GM19351 (cell line): ENCODE results near the gene IFT52.
A peak's percentile ranks its signal among the peaks of the same experiment; 100 is the strongest.
"Not testable (repeated sequence)": the region's sequence is repeated elsewhere in the genome, so short reads cannot be mapped to it uniquely, and the experiment has no call there.

ENCODE experiments used
- ATAC-seq: cut with Tn5 transposase; IDR thresholded peaks from one replicate; pipeline ENCODE4 v1.9.1; 2021; ENCODE audit warnings: mild to moderate bottlenecking, moderate library complexity; ENCODE audit not compliant: unreplicated experiment

Gene IFT52

DNA sequence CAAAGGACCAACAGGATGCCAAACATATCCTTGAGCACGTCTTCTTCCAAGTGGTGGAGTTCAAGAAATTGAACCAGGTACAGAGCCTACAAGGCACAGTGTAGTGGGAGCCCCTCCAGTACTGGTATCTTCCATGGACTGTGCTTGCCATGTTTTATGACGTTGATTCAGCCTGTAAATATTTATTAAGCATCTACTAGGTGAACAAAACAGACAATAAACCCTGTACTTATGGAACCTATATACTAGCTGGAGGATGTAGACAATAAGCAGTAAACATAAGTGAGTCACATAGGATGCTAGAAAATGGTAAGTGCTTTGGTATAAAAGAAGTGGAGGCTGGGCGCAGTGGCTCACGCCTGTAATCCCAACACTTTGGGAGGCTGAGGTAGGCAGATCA lies 51.8 kb downstream of the IFT52 start:
- no peak for ATAC-seq

DNA sequence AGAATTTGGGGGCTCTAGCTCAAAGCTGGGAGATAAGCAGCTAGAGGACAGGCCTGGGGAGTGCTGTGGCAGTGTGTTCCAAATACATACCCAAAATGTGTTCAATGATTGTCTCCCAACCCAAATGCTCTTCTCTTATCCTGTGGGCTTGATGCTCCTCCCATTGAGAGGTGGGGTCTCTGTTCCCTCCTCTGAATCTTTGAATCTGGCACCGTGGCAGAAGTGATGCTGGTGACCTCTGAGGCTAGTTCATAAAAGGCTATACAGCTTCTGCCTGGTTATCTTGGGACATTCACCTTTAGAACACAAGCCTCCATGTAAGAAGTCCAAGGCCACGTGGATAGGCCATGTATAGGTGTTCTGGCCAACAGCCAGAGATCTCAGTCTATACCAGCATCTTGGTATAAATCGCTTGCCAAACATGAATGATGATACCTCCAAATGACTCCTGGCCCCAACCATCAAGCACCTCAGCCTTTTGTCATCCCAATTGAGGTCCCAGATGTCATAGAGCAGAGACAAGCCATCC lies 60.3 kb downstream of the IFT52 start:
- no peak for ATAC-seq

DNA sequence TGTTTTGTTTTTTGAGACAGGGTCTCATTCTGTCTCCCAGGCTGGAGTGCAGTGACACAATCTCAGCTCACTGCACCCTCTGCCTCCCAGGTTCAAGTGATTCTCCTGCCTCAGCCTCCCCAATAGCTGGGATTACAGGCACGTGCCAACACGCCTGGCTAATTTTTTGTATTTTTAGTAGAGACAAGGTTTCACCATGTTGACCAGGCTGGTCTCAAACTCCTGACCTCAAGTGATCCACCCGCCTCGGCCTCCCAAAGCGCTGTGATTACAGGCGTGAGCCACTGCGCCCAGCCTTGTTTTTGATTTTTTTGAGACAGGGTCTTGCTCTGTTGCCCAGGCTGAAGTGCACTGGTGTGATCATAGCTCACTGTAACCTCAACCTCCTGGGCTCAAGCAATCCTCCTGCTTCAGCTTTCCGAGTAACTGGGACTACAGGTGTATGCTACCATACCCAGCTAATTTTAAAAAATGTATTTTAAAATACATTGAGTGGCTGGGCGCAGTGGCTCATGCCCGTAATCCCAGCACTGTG lies 61.0 kb downstream of the IFT52 start:
- ATAC-seq, result not testable (repeated sequence)

DNA sequence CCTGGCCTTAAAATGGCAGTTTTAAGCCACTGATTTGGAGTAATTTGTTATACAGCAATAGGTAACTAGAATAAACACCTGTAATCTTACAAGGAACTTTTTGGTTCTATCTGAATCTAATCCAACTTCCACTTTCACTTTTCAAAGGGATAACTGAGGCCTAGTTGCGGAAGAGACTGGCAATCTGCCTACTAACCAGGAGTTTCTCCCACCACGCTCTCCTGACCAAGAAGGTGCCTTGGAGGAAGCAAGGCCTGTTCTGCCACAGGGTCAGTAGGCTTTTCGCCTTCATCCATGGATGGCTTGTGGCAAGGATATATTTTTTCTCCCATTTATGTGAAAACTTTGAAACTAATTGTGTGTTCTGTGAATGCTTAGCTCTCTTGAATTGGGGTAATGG lies 63.2 kb downstream of the IFT52 start:
- no peak for ATAC-seq

DNA sequence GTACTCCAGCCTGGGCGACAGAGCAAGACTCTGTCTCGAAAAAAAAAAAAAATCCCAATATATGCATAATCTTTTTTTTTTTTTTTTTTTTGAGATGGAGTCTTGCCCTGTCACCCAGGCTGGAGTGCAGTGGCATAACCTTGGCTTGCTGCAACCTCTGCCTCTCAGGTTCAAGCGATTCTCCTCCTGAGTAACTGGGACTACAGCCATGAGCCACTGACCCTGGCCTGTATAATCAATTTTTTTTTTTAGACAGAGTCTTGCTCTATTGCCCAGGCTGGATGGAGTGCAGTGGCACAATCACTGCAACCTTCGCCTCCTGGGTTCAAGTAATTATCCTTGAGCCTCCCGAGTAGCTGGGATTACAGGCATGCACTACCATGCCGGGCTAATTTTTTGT lies 64.4 kb downstream of the IFT52 start:
- not testable (repeated sequence) for ATAC-seq

DNA sequence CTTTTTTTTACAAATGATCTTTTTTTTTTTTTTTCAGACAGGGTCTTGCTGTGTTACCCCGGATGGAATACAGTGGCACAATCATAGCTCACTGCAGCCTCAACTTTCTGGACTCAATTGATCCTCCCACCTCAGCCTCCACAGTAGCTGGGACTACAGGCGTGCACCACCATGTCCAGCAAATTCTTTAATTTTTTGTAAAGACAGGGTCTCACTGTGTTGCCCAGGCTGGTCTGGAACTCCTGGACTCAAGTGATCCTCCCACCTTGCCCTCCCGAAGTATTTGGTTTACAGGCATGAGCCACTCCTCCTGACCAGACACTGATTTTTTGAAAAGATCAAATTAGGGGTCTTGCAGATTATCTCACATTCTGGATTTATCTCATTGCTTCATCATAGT lies 65.2 kb downstream of the IFT52 start:
- no peak for ATAC-seq

DNA sequence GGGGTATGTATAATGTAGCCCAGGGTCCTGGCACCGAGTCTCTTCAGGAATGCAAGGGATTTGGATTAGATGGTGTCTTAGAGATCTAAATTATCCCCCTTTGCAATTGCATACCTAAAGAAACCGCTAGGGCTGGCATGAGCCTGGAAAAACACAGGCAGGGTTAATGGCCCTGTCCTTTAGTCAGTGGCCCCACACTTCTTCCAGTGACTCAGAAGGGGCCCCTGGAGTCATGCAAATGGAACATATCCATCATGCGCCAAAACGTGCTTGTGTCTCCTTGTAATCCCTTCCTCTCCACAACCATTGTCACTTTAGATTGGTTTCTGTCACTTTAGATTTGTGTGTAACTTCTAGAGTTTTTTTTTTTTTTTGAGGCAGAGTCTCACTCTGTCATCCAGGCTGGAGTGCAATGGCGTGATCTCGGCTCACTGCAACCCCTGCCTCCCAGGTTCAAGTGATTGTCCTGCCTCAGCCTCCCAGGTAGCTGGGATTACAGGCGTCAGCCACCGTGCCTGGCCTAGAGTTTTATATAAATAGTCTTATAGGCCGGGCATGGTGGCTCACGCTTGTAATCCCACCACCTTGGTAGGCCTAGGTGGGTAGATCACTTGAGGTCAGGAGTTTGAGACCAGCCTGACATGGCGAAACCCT lies 67.5 kb downstream of the IFT52 start:
- ATAC-seq, result peak; percentile 3

DNA sequence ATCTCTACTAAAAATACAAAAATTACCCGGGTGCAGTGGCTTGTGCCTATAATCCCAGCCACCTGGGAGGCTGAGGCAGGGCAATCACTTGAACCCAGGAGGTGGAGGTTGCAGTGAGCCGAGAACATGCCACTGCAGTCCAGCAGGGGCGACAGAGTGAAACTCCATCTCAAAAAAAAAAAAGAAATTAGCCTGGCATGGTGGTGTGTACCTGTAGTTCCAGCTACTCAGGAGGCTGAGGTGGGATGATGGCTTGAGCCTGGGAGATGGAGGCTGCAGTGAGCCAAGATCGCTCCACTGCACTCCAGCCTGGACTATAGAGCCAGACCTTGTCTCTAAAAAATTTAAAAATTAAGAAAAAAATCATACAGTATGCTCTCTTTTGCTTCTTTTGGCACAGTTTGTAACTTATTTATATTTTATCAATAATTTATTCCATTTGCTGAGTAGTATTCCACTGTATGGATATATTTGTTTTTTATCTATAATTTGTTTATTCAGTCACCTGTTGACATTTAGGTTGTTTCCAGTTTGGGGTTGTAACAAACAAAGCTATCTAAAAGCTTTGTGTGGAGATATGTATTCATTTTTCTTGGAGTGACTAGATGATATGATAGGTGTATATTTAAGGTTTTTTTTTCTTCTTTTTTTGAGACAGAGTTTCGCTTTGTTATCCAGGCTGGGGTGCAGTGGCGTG lies 68.1 kb downstream of the IFT52 start:
- ATAC-seq, result no peak

DNA sequence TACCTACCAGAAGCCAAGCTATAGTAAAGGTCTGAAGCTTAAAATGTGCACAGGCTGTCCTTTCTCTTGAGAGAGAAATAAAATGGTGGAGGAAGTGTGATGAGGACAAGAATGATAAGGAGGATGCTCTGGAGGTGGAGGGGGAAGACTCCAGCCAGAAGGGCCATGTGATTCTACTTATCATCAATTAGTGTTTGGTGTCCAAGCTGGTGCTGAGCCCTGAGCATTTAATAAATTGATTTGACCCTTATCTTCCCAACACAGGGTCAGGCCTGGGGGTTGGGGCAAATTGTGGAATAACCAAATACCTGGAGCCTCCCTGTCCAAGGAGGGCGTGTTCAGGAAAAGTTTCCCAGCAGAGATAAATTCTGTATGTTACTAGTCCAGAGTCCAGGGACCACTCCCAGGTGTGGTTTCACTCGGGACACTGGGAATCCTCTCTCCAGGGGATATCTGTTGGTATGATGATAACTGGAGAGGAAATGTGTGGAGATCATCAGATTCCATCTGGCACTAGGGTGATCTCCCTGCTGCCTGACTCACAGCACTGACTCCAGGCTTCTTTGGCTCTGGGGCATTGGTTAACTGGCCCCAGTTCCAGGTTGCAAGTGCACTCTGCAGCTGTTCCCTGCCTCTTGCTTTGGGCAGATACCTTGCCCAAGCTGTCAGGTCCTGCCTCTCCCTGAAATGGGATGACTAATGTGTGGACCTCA lies 72.4 kb downstream of the IFT52 start:
- no peak for ATAC-seq

DNA sequence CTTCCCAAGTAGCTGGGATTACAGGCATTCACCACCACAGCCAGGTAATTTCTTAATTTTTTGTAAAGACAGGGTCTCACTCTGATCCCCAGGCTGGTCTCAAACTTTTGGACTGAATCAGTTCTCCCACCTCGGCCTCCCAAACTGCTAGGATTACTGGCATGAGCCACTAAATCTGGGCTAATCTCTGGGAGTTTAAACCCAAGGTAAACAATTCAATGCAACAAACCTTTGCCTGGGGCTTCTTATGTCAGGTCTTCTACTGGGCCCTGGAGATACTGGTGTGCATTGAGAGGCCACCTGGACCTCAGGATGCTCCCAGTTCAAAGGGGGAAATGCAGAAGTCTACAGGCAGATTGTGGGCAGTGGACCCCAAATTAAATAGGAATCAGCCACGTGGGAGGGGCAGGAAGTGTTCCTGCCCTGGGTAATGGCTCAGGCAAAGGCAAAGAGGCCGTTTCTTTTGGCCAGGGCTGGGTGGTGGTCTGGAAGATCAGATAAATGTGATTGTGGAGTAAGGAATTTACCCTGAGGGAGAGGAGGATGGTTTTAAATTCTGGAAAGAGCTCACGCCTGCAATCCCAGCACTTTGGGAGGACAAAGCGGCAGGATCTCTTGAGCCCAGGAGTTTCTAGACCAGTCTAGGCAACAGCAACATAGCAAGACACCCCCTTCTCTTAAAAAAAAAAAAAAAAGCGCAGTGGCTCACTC lies 74.9 kb downstream of the IFT52 start:
- ATAC-seq, result no peak

DNA sequence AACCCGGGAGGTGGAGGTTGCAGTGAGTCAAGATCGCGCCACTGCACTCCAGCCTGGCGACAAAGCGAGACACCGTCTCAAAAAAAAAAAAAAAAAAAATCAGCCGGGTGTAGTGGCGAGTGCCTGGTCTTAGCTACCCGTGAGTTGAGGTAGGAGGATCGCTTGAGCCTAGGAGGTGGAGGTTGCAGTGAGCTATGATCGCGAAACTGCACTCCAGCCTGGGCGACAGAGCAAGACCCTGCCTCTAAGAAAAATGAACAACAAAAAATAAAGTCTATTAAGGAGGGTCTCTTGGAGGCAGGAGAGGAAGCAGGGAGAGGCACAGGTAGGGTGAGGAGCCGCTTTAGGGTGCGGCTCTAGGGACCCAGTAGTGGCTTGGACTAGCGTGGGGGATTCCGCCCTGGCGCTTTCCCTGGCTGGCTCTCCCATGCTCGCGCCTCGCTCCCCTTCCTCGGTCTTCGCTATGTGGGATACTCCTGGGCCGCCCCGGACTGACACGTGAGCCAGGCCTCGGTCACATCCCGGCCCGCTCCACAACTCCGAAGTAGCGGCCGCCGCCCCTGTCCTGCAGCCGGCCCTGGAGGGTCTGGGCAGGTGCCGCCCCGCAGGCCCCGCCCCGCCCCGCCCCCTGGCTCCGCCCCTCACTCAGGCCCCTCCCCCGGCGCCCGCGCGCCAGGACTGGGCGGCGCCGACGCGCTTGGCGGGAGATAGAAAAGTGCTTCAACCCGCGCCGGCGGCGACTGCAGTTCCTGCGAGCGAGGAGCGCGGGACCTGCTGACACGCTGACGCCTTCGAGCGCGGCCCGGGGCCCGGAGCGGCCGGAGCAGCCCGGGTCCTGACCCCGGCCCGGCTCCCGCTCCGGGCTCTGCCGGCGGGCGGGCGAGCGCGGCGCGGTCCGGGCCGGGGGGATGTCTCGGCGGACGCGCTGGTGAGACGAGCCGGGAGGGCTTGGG lies 75.9 kb downstream of the IFT52 start, which contains the start of gene MYBL2:
Gene MYBL2 (plus strand): TSS at position 739 of the 953 bp plus-strand sequence. CDS start 170 bp downstream, at position 909.
- ATAC-seq, result peak; percentile 72

DNA sequence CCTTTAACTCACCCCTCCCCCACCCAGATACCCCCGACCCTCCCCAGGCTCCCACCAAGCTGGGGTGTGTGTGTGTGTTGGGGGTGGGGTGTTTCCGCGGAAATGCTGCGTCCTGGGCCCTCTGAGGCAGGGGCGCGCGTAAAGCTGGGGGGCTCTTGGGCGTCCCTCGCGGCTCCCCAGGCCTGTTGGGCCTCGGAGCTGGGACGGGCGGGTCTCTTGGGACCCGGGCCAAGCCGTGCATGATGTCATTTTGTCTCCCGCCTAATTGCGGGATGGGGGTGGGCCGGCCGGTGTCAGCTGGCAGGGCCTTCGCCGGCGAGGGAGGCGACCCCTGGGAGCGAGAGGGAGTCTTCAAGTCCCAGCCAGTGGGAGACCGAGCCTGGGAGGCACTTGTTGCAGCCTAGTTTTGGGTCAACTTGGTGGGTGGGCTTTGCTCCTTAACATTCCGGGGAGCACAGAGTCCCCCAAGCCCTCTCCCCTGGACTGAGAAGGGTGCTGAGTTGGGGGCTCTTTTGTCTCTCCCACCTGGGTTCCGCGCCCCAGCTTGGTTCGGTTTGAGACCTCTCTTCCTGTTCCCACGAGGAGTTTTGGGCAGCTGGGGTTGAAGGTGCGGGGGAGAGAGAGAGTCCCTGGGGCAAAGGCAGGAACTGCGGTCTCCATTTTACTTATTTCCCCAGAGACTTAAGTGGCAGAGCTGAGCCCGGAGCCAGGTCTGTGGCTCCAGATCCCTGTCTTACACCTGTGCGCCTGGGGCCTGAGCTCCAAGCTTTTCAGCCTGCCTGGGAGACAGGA lies 76.8 kb downstream of the IFT52 start:
- peak; percentile 42 for ATAC-seq

DNA sequence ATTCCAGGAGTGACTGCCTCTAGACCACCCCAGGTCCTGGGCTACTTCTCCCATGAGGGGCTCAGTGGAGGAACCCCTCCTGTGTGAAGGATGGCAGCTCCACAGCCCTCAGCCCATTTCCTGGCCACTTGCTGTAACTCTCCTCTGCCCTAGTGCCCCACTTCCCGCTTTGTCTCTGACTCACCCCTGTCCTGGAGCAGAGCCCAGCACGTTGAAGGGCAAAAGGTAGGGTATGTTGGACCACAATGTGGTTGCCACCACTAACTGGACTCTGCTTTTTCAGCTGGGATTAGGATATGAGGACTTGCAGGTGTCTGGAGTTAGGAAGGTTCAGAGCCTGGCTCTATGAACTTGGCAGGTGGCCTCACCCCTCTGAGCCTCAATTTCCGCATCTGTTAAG lies 78.6 kb downstream of the IFT52 start:
- ATAC-seq, result no peak

DNA sequence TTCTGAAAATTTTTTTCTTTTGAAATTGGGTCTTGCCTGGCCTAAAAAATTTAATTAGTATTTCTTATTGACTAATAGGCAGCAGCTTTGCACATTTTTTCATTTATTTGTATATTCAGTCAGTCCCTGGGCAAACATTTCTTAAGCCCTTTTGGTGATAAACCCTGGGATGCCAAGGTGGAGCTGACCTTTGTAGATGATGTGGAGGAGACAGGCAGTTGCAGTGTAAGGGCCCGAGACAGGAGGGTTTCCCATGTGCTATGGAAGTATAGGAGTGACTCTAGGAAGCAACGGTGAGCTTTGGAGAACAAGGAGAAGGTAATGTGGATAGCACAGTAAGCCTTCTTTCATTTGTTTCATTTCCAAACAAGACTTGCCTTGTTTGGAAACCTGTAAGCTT lies 79.7 kb downstream of the IFT52 start:
- no peak for ATAC-seq

DNA sequence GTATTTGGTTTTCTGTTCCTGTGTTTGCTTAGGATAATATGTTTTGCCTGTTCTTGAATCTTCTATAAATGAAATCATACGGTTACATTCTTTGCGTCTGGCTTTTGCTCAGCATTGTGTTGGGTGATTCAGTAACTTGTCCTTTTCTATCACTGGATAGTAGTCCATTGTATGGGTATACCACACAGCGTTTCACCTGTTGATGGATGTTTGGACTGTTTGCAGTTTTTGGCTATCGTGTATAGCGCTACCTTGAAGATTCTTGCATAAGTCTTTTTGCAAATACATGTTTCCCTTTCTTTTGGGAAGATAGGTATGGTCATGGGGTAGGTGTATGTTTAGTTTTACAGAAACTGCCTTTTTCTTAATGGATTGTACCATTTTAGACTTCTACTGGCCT lies 85.6 kb downstream of the IFT52 start:
- no peak for ATAC-seq

DNA sequence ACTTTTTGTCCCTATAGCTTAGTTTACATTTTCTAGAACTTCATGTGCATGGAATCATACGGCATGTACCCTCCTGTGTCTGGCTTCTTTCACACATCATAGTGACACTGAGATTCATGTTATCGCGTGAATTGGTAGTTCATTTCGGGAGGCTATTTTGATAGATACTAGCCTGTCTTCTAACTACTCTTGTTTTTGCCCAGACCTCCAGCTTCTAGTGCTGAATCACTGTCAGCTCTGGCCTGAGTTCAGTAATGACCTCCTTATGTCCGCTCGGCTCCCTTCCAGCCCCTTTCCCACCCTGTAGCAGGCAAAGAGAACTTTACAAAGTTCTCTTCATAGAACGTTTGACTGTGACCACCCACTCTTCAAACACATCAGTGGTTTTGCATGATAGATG lies 90.2 kb downstream of the IFT52 start:
- ATAC-seq, result no peak

DNA sequence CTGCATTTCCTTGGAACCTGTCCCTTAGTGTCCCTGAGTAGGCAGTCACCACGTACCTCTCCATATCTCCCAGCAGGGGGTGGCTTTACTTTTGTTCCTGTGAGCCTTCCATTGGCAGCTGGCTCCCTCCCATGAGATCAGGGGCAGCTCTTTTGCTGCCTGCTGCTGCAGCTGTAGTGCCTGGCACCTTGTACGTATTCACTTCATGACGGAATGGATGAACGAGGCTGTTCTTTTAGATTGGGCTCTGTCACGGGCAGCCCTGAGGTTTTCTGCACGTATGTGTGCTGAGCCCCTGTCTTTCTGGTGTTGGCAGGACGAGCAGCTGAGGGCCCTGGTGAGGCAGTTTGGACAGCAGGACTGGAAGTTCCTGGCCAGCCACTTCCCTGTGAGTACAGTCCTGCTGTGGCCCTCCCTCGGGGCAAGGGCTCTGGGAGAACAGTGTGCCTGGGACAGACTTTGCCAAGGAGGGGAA lies 90.8 kb downstream of the IFT52 start:
- ATAC-seq, result no peak

DNA sequence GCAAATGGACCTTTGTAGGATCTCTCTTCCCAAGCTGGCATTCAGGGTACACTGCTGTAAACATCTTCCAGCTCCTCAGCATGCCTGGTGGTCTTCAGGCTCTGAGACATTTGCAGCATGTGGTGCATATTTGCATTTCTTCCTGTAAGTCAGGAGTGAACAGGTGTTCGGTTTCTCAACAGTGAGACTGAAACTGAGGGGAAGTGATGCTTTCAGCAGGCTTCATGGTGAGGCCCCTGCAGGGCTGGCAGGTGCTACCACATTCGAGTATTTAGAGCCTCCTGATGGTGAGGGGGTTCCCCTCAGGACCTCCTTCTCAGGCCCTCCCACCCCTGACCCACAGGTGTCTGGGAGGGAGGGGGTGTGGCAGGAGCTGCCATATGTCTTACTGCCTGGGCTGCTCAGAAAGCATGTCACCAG lies 91.3 kb downstream of the IFT52 start:
- ATAC-seq, result peak; percentile 95

DNA sequence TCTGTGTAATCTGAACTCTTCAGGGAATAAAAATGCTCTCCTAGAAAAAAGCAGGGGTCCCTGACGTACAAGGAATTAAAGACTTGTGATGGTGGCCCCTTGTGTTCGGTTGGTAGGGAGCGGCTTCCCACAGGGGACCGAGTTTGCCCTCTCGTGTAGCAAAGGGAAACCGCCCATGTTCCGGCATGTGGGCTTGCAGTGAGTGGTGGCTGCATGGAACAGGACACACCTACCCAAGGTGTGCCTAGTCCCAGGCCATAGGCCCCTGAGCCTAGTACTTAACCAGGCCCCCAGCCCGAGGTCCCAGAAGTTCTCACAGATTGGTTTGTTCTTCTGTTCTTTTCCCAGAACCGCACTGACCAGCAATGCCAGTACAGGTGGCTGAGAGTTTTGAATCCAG lies 91.7 kb downstream of the IFT52 start:
- ATAC-seq, result no peak
